ENCODE results near the gene LRP11.

- TF ChIP-seq CTCF (IDR thresholded peaks at IDR 0.05) (no peak), POLR2A (IDR thresholded peaks at IDR 0.05) (no peak)
Observed at GRCh38 chr6:149872233-149872632, 8.1 kb upstream of the LRP11 start.
